HG03066 (cell line): ENCODE results near the gene GOLGA6A.
"Not testable (repeated sequence)": the region's sequence is repeated elsewhere in the genome, so short reads cannot be mapped to it uniquely, and the experiment has no call there.

Experiments
- ATAC-seq: cut with Tn5 transposase; IDR thresholded peaks from one replicate; pipeline ENCODE4 v1.9.1; 2021; ENCODE audit warnings: low read depth; ENCODE audit not compliant: unreplicated experiment

The GOLGA6A gene

DNA sequence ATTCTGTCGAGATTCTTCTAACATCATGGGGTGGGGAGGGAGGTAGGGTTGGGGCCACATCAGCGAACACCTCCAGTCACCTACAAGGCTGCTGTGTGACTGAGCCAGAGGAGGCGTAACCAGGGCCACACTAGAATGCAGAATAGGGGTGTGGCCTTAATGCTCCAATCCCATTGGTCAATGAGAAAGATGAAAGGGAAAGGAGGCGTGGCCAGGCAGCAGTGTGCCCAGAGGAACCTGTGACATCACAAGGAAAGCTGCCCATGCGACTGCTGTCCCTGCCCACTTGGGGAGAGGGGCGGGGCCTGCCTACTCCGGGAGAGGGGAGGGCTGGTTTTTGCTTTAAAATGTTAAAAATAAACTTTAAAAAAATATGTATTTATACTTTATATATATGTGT is at the start of gene GOLGA6A:
Gene GOLGA6A (minus strand): TSS at position 101 of the 400 bp plus-strand sequence. CDS start 41 bp downstream, at position 60.
- not testable (repeated sequence) for ATAC-seq

DNA sequence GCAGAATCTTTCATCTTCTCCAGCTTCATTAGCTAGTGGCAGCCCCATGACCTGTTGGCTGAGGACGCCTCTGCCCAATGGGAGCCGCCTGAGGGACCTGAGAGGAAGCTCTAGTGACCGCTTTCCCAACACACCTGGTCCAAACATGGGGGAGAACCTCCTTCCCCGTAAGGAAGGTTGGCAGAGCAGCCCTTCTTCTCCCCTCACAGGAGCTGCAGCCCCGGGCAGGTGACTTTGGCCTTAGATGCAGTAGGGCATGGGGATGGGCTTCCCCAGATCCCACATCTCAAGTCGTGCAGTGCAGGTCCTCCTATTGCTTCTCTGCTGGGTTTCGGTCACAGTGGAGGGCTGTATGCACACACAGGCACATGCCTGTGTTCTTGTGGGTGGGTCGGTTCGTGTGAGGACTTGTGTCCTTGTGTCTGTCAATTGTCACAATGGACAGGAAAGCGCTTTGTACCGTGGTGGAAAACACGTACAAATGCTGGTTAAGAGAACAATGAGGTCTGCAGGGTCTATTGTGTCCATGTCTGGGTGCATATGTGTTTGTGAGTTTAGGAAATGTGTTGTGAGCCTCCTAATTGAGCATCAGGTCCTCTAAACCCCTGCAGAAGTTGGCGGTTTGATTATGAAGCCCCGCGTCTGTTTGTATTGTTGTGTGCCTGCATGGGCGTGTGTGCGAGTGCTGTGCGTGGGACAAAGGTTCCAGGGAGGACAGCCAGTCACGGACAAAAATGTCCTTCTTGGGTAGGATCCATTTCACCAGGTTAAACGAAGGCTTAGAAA is 49.5 kb upstream of the GOLGA6A start:
- no peak for ATAC-seq

DNA sequence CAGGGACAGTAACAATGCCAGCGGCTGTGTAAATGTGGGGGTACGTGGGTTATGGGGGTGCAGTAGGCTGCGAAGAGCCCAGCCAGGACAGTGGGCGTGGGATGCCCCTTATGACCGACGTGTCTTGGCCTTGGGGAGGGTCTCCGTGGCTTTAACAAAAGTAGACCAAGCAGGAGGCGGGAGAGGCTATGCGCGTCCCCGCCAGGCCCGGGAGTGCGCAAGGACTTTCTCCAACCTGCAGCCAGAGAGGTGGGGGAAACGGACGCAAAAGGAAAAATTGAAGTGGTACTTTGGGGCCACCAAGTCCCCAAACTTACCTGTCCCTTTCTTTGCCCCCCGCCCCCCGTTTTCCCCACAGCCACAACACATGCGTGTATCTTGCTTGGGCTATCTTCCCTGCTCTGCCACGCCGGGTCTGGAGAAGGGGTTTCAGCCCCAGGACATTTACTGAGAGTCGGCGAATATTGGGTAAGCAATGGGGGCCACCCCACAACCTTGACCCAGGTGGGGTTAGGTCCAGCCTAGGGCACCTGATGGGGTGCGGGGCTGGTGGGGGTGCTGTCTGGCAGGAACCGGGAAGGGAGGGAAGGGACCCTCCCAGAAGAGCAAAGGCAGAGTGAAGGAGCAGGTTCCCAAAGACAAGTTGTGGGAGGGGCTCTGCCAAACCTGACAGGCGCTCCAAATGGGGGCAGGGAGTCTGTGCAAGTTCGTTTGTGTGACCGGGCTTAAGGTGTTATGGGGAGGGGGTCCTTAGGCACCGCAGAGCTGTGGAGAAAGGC is 48.7 kb upstream of the GOLGA6A start:
- ATAC-seq = no peak

DNA sequence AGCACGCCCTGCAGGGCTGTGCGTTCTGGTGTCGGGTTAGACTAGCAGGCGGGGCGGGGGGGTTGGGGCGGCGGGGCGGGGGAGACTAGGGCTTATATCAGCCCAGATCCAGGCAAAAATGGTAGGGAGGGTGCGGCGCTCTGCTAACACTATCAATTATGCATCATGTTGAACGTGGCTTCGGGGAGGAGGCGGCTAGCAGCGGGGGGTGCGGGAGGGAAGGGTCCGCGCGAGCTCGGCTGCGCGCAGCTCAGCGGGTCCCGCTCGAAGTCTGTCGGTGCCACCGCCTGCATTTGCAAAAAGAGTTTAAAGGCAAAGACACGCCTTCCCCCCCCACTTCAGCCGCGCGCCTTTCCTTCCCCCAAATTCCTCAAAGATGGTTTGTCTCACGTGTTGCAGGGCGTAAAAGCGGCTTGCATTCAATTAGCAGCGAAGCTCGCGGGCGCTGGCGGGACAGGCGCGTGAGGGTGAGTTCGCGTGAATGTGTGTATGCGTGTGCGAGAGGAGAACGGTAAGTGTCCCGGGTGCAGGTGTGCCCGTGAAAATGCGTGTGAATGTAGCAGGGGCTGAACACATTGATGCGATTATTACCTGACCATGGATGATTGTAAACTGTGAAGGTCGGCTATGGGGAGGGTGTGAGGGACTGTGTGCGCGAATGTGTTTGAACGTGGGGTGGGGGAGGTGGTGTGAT is 48.0 kb upstream of the GOLGA6A start, which contains the start of gene ISLR2:
Gene ISLR2 (plus strand): TSS at position 432 of the 694 bp plus-strand sequence. CDS start 2,169 bp downstream, outside the sequence.
- no peak for ATAC-seq

GRCh38 chr15:74129586-74130154 is 47.3 kb upstream of the GOLGA6A start:
- ATAC-seq = no peak

DNA sequence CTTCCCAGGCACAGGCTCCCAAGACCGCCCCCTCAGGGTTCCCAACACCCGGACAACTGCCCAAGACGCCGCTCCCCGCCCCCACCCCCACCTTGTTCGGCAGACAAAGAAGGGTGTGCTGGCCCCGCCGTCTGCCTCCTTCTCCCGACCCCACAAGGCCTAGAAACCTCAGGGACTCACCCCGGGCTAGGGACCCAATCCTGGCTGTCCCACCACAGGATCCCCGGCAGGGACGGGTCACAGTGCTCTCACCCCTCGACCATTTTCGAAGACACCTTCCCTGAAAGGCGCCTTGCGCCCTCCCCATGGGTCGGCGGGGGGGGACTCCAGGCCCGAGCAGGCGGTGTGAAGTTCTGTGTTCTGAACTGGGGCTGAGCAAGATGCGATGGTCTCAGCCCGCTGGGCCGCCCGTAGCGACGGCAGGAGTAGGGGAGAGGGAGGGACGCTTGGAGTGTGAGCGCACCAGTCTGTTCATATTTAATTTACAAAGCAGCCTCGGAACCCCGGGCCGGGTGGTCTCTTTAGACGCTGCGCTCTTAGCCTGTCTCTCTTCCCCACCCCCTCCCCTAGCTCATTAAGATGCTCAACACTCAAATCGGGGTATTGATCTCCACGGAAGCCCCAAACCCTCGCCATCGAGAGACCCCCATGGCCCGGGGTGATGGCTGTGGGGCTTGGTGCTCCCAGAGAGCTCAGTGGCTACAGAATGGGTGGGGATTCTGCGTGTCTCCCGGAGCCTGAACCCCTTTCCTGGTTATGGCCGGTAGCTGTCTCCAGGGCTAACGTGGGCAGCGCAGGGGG is 46.6 kb upstream of the GOLGA6A start:
- ATAC-seq = no peak

GRCh38 chr15:74127954-74128784 is 45.8 kb upstream of the GOLGA6A start:
- no peak for ATAC-seq

DNA sequence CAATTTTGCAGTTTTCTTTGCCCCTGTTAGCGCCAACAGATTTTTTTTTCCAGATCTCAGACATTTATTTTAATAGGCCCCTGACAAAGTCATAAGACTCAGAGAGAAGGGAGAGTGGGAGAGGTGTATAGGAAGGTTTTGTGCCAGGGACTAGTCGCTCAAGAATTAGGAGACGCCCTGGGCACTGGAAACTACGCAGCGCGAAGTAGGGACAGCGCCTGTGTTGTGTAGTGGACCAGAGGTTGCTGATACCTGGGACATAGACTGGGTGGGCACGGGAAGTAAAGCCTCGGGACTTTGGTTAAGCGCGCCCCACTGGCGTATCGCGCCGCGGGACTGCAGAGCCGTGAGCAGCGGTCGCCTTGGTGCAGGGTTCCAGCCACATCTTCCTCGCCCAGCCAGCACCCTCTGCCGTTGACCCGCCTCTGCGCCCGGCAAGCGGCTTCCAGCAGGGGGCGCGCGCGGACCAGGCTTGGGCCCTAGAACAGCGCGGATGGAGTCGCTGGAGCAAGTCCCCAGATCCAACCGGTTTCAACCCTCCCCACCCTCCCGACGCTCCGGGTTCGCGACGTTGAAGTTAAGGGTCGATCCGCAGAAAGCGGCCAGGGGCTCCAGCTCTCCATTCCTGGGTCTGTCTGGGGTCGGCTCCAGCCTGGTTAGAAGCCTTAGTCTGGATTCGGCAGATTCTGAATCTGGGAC is 45.1 kb upstream of the GOLGA6A start:
- ATAC-seq = no peak

- no peak for ATAC-seq
Measured at GRCh38 chr15:74124759-74125158, 42.4 kb upstream of the GOLGA6A start.

DNA sequence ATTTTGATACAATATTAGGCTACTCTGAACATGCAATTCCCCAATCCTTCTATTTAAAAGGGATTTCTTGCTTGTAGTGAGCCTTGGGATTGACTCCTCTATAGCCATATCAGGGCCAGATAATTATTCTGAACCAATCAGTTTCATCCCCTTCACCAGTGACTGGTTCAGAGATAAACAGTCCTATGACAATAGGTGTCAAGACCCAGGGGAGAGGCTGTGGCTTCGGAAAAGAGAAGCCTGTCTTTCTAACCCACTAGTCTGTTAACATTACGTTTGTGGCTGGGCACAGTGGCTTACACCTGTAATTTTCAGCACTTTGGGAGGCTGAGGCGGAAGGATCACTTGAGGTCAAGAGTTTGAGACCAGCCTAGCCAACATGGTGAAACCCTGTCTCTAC is 41.8 kb upstream of the GOLGA6A start:
- ATAC-seq = no peak

GRCh38 chr15:74123658-74124057 is 41.3 kb upstream of the GOLGA6A start:
- no peak for ATAC-seq

GRCh38 chr15:74123131-74123429 is 40.7 kb upstream of the GOLGA6A start:
- ATAC-seq = no peak

- no peak for ATAC-seq
Measured at GRCh38 chr15:74122403-74123130, 40.2 kb upstream of the GOLGA6A start.

DNA sequence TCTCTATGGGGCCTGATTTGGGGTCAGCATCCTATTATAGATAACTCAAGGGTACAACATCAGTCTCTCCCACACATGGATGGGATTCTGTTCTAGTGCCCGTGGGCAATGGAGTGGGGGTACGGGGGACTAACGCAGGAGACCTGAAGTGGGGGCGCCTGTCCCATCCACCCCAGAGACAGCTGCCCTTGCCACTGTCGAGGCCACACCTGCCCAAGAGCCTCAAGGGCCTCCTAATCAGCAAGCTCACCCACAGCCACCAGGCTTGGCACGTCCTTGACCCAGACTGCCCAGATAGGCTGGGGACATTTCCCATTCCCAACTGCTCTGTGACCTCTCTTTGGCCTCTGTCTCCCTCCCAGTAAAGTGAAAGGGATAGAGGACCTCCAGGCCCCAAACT is 39.5 kb upstream of the GOLGA6A start:
- ATAC-seq = no peak

- ATAC-seq = no peak
Measured at GRCh38 chr15:74121039-74121438, 38.7 kb upstream of the GOLGA6A start.

GRCh38 chr15:74120426-74120825 is 38.1 kb upstream of the GOLGA6A start:
- no peak for ATAC-seq

DNA sequence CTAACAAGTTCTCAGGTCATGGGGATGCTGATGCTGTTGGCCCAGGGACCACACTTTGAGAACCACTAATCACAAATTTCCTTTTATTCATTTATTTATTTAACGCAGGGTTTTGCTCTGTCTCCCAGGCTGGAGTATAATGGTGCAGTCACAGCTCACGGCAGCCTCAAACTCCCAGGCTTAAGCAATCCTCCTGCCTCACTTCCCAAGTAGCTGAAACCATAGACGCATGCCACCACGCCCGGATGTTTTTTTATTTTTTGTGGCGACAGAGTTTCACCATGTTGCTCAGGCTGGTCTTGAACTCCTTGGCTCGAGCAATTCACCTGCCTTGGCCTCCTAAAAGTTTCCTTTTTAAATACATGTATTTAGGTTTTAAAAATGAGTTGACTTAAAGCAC is 27.4 kb upstream of the GOLGA6A start:
- ATAC-seq = no peak

DNA sequence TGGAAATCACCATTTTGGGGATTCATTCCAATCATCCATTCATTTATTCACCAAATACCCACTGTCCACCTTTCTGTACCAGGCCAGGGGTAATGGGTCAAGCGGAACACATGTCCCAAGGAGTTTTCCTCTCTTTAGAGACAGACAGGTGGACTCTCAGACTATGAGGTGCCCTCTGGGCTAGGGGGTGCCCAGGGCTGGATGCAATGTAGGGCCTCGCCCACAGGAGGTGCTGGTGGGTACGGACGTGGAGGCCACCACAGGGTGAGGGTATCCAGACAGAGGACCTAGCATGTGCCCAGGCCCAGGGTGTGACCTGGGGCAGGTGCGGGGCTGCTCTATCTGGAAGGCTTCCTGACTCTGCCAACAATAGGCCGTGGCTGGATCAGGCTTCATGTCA is 26.3 kb upstream of the GOLGA6A start:
- ATAC-seq = not testable (repeated sequence)
